ENCODE measurements around the gene TPST2. TPM values are rescaled to one million over a fixed set of nuclear protein-coding genes. Genes with fewer than 3 reads are reported as not detected.
A peak's percentile ranks its signal among the peaks of the same experiment; 100 is the strongest.

The TPST2 gene
- total RNA-seq, 1 donor from 2014 or later: 22.5 TPM

DNA sequence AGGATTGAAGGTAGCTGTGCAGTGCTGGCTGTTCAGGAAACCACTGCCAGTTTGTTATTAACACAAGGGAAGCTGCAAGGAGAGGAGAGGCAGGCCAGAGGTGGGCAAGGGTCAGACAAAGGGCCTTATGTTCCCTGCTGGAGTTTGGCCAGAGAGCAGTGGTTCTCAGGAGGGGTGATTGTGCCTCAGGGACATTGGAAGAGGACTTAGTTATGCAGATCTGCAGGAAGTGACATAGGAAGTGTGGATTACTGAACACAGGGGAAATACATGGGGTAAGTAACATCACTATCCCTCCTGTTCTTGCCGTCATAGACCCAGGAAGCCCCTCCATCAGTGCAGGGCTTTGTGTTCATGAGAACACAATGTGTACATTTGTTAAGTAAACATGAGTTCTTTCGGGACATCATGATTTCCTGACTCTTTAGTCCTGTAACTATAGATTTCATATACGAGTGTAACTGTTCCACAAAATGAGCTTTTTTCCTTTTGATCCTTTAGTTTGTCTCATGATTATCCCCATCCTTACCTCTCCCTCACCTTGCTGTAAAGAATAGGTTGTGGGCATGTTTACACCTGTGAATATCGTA is 100.4 kb downstream of the TPST2 start:
- TF ChIP-seq, protein P1, sequence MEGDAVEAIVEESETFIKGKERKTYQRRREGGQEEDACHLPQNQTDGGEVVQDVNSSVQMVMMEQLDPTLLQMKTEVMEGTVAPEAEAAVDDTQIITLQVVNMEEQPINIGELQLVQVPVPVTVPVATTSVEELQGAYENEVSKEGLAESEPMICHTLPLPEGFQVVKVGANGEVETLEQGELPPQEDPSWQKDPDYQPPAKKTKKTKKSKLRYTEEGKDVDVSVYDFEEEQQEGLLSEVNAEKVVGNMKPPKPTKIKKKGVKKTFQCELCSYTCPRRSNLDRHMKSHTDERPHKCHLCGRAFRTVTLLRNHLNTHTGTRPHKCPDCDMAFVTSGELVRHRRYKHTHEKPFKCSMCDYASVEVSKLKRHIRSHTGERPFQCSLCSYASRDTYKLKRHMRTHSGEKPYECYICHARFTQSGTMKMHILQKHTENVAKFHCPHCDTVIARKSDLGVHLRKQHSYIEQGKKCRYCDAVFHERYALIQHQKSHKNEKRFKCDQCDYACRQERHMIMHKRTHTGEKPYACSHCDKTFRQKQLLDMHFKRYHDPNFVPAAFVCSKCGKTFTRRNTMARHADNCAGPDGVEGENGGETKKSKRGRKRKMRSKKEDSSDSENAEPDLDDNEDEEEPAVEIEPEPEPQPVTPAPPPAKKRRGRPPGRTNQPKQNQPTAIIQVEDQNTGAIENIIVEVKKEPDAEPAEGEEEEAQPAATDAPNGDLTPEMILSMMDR (conservative IDR thresholded peaks at IDR 0.05; ENCODE audit: low read depth, low read length): no peak
- no peak for DNase-seq (ENCODE audit: low read depth)
- no peak overlapping the region for H3K4me3 ChIP-seq (ENCODE audit: low read depth, low read length)

DNA sequence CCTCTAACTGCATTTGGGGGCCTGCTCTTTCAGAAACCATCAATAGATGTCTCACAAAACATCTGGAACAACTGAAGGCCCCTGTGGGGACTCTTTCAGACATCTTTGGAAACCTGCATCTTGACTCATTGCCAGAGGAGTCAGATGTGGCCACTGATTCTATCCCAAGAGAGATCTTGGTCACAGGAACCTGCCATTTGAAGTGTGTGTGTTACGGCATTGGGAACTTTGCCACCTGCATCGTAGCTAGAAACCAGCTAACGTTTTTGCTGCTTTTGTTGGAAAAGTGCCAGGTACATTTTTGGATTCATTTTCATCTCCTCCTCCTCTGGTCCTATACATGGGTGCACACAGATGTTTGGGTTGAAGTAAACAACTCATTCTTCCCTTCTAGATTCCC is 101.9 kb downstream of the TPST2 start:
- no peak for DNase-seq (ENCODE audit: low read depth)
- TF ChIP-seq, protein P1 (conservative IDR thresholded peaks at IDR 0.05; ENCODE audit: low read depth, low read length): no peak
- no peak overlapping the region for H3K4me3 ChIP-seq (ENCODE audit: low read depth, low read length)

DNA sequence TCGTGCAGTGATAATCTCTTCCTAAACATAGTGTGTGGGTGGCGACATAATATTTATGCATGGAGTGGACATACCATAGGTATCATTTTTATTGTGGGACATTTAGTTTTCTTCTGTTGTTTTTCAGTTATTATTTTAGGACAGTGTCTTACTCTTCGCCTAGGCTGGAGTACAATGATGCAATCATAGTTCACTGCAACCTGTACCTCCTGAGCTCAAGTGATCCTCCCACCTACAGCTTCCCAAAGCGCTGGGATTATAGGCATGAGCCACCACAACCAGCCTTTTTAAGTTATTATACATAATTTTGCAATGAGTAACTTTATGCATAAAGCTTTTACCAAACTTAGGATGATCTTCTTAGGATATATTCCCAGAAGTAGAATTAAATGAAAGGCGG is 103.5 kb downstream of the TPST2 start:
- no peak overlapping the region for H3K4me3 ChIP-seq (ENCODE audit: low read depth, low read length)
- TF ChIP-seq, protein P1 (conservative IDR thresholded peaks at IDR 0.05; ENCODE audit: low read depth, low read length): no peak
- DNase-seq (ENCODE audit: low read depth): no peak

DNA sequence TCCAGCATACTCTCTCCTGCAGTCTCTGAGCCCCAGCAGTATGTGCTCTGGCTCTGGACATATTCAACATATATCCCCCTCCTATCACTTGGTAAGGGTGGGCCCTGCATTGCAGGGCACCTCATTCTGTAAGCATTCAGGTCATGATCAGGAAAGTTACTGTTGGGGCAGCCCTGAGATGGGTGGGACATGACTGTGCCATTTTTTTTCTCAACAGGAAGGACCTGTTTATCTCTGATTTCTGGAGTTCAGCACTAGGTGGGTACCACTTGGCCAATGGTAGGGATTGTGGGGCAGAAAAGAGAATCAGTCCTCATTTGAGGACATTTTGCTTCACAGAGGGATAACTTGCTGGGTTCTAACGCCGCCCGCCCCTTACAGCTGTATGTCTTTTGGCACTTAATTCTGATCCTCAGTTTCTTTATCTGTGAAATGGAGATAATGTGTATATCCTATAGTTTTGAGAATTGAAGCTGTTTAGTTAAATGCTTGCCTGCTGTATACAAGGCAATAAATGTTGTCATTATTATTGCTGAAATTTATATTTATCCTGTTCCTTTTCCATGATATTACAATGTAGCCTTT is 104.0 kb downstream of the TPST2 start:
- TF ChIP-seq, protein P1 (conservative IDR thresholded peaks at IDR 0.05; ENCODE audit: low read depth, low read length): no peak
- no peak for DNase-seq (ENCODE audit: low read depth)
- H3K4me3 ChIP-seq (ENCODE audit: low read depth, low read length): no peak overlapping the region

DNA sequence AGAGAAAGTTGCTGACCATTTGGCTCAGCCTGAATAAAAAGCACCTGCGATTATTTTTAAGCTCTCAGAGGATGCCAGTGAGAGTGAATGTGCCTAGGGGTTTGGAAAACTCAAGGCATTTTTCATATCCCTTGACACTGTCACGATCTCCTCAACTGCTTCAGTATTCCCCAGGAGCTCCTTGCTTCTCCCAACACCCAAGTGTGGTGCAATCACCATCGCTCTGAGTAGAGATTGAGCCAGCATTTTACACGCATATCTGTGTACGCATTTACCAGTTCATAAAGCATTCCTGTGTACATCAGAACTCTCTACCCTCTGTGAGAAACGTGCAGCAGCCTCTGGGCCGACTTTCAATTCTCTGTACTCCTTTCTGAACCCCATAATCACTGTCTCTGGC is 104.9 kb downstream of the TPST2 start:
- TF ChIP-seq, protein P1 (conservative IDR thresholded peaks at IDR 0.05; ENCODE audit: low read depth, low read length): no peak
- H3K4me3 ChIP-seq (ENCODE audit: low read depth, low read length): peak overlapping the region; percentile 94

DNA sequence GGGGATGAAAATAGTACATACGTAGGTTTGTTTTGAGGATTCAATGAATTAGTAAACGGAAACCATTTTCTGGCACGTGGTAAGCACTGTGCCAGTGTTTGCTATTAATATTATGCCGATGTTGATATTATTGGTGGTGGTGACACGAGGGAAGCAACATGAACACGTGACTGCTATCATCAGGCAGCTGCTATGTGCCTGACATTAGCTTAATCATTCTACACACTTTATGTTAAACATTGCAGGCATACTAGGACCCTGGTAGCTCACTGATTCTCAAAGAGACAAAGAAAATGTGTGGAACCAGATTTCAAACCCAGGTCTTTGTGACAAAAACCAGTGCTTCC is 105.6 kb downstream of the TPST2 start:
- H3K4me3 ChIP-seq (ENCODE audit: low read depth, low read length): peak overlapping the region; percentile 94
- TF ChIP-seq, protein P1 (conservative IDR thresholded peaks at IDR 0.05; ENCODE audit: low read depth, low read length): no peak
- no peak for DNase-seq (ENCODE audit: low read depth)

More for the DNA sequence above, 104.9 kb downstream of the TPST2 start:
- DNase-seq (ENCODE audit: low read depth): no peak
